Ovary (tissue), 3 donors: ENCODE measurements around the gene FGR.

Source experiments
- EP300 ChIP-seq: sonication (generic); formaldehyde crosslinking; IDR thresholded peaks from one replicate; pipeline ENCODE4 v1.6.1; 2017; ENCODE audit warnings: antibody characterized with exemption
- POLR2A ChIP-seq: fragments of 450-650 bp; IDR thresholded peaks from one replicate; pipeline ENCODE4 v1.6.1; 2017; ENCODE audit warnings: antibody characterized with exemption, mild to moderate bottlenecking, moderate library complexity
- TF ChIP-seq, protein P1 (sequence below), 3 donors: fragments of 450-650 bp in 2 of 3; fragments of 200-600 bp in 1 of 3; IDR thresholded peaks; one replicate each; pipeline versions ENCODE4 v1.5.1 to v1.8.0; 2016 to 2022; ENCODE audit warnings: antibody characterized with exemption in 3 of 3, mild to moderate bottlenecking in 1 of 3
- donor health status: DM: no; HTN: no; CAD: no.

DNA sequence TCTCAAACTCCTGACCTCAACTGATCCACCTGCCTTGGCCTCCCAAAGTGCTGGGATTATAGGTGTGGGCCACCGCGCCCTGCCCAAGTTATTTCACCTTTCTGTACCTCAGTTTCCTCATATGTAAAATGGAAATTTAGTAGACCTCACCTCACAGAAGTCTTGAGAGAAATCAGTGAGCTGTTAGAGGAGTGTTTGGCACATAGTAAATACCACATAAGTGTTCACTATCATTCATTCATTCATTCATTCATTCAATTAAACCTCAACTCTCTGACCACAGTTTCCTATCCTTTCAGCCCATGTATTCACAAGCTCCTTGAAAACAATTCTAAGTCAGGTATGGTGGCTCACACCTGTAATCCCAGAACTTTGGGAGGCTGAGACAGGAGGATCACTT is 3.8 kb upstream of the FGR start:
- no peak for TF ChIP-seq EP300
- no peak for TF ChIP-seq POLR2A
- TF ChIP-seq, protein P1, sequence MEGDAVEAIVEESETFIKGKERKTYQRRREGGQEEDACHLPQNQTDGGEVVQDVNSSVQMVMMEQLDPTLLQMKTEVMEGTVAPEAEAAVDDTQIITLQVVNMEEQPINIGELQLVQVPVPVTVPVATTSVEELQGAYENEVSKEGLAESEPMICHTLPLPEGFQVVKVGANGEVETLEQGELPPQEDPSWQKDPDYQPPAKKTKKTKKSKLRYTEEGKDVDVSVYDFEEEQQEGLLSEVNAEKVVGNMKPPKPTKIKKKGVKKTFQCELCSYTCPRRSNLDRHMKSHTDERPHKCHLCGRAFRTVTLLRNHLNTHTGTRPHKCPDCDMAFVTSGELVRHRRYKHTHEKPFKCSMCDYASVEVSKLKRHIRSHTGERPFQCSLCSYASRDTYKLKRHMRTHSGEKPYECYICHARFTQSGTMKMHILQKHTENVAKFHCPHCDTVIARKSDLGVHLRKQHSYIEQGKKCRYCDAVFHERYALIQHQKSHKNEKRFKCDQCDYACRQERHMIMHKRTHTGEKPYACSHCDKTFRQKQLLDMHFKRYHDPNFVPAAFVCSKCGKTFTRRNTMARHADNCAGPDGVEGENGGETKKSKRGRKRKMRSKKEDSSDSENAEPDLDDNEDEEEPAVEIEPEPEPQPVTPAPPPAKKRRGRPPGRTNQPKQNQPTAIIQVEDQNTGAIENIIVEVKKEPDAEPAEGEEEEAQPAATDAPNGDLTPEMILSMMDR (IDR thresholded peaks at IDR 0.05) = no peak
